ENCODE measurements around the gene ARSD.

DNA sequence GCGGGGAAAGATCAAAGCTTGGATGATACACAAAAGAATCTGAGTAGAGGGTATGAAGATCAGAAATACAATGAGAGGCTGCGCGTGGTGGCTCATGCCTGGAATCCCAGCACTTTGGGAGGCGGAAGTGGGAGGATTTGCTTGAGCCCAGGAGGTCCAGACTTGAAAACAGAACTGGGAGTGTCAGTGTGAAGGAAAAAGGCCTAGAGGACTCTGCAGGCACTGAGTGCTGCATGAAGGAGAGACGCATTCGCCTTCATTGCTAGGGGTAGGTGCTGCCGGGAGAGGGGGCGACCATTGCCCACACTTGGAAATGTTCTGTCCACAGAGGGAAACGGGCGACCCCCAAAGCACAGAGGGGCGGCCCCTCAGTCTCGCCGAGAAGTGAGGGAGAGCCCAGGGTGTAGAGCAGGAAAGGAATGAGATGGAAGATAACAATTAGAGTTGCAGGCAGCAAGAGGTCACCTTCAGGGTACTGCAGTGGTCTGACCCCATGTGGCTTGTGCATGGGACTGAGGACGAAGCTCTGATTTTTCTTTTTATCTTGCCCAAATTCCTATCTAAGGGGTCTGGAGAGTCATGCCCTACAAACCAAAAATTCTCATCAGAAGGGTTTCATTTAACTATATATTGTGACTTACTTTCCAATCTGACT, 31.8 kb upstream of the ARSD start:
- TF ChIP-seq POLR2A (IDR thresholded peaks at IDR 0.05): no peak
- TF ChIP-seq CTCF (IDR thresholded peaks at IDR 0.05): no peak
